OCI-LY7 (cell line): ENCODE measurements around the gene HRH1. TPM values are rescaled to one million over a fixed set of nuclear protein-coding genes. Genes with fewer than 3 reads are reported as not detected.

Source experiments
- BruUV-seq: library from RNA; stranded (reverse); fragments of 400-500 nt; replicated peaks from 2 replicates; lab custom pipeline; 2021; lab: Mats Ljungman, UMichigan
- CTCF ChIA-PET: fragments of 300-600 bp; sonication (Branson Sonifier 250); formaldehyde crosslinking; loops from one replicate; lab custom pipeline; 2022; ENCODE audit warnings: antibody characterized with exemption; ENCODE audit not compliant: unreplicated experiment; lab: Charles Lee
- POLR2A ChIA-PET: fragments of 300-600 bp; sonication (Branson Sonifier 250); formaldehyde crosslinking; loops from one replicate; lab custom pipeline; 2022; ENCODE audit warnings: antibody characterized with exemption; lab: Charles Lee
- DNase-seq: peaks from one replicate; pipeline ENCODE4 v3.0.0-alpha.2; 2015; ENCODE audit warnings: low spot score
- H2AFZ ChIP-seq: fragments of 200-600 bp; sonication (generic), shearing (Covaris generic); 2 replicates; pipeline ENCODE4 v1.6.1; 2014; ENCODE audit warnings: mild to moderate bottlenecking, antibody characterized with exemption, low read length, moderate library complexity
- H3K27ac ChIP-seq: fragments of 200-600 bp; sonication (generic); 2 replicates; pipeline ENCODE4 v1.5.1; 2014; ENCODE audit warnings: mixed run types, low read depth, mild to moderate bottlenecking, moderate library complexity, low read length, inconsistent platforms; ENCODE audit not compliant: poor library complexity, severe bottlenecking
- H3K36me3 ChIP-seq: fragments of 200-600 bp; sonication (generic); 2 replicates; pipeline ENCODE4 v1.6.1; 2014; ENCODE audit warnings: mild to moderate bottlenecking, antibody characterized with exemption, low read length, moderate library complexity, mixed read lengths; ENCODE audit not compliant: insufficient read depth
- H3K4me1 ChIP-seq: fragments of 200-600 bp; sonication (generic); 2 replicates; pipeline ENCODE4 v1.5.1; 2014; ENCODE audit warnings: mild to moderate bottlenecking, low read length; ENCODE audit not compliant: insufficient read depth, poor library complexity, severe bottlenecking
- H3K4me2 ChIP-seq: fragments of 200-600 bp; sonication (generic); 2 replicates; pipeline ENCODE4 v1.6.1; 2014; ENCODE audit warnings: mild to moderate bottlenecking, low read length
- H3K4me3 ChIP-seq: fragments of 200-600 bp; sonication (generic); 2 replicates; pipeline ENCODE4 v1.5.1; 2014; ENCODE audit warnings: mild to moderate bottlenecking, low read depth, low read length; ENCODE audit not compliant: poor library complexity, severe bottlenecking
- H3K79me2 ChIP-seq: fragments of 200-600 bp; sonication (generic); 2 replicates; pipeline ENCODE4 v1.6.1; 2016; ENCODE audit warnings: low read depth, mild to moderate bottlenecking, low read length, moderate library complexity, mixed read lengths; ENCODE audit not compliant: insufficient read depth
- H3K9me2 ChIP-seq: fragments of 200-600 bp; sonication (generic); 2 replicates; pipeline ENCODE4 v1.6.1; 2016; ENCODE audit warnings: mild to moderate bottlenecking, low read length, mixed read lengths; ENCODE audit not compliant: insufficient read depth
- H3K9me3 ChIP-seq: fragments of 200-600 bp; sonication (generic); 2 replicates; pipeline ENCODE4 v1.6.1; 2014; ENCODE audit warnings: mild to moderate bottlenecking, mixed run types, low read length, mixed read lengths
- H4K20me1 ChIP-seq: fragments of 200-600 bp; sonication (generic); 2 replicates; pipeline ENCODE4 v1.6.1; 2014; ENCODE audit warnings: mild to moderate bottlenecking, antibody characterized with exemption, low read length, moderate library complexity, mixed read lengths; ENCODE audit not compliant: insufficient read depth
- CTCF ChIP-seq: fragments of 200-600 bp; sonication (generic); conservative IDR thresholded peaks from 2 replicates; pipeline ENCODE4 v1.5.1; 2014; ENCODE audit warnings: mild to moderate bottlenecking, antibody characterized with exemption, low read length, moderate library complexity, mixed read lengths
- EZH2phosphoT487 ChIP-seq: fragments of 200-600 bp; sonication (generic); IDR thresholded peaks from 2 replicates; pipeline ENCODE4 v1.6.1; 2018; ENCODE audit warnings: low read depth, borderline replicate concordance, mild to moderate bottlenecking, mixed run types, antibody characterized with exemption, low read length, moderate library complexity, mixed read lengths
- intact Hi-C: fragments of 100-400 bp; cut with micrococcal nuclease; formaldehyde crosslinking; loops from one replicate; pipeline ENCODE4 v1.10.0; 2022; ENCODE audit not compliant: unreplicated experiment
- total RNA-seq, 2 experiments: library from RNA; depleted of rRNA in 1 of 2; stranded (reverse); fragments of >200 nt in 1 of 2; shearing (Covaris generic) in 1 of 2; gene quantifications; 2 replicates each; pipeline ENCODE4 v1.2.3, GENCODE V29; 2014 to 2022

The HRH1 gene
- total RNA-seq, 2 experiments from 2014 or later, result not detected

DNA sequence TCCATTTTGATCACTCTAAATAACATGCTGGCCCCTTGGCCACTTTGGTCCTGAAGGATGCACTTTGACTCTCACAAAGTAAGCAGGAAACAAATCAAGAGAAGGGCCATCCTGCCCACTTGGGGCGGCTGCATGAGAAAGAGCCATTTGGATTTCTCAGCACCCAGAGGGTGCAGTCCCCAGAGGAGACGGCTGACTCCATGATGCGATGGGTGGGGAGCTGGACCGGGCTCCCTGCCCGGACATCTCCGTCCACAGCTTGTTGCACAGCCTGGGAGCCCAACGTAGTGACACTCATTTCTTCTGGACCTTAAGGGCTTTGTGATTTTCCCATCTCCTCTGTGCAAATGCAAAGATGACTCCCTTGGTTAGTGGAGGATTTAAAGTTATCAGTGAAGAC is 4.0 kb upstream of the HRH1 start:
- no peak overlapping the region for H3K4me3 ChIP-seq
- ChIA-PET POLR2A (no interaction called here), CTCF (no interaction called here)
- no peaks in the 10 kb centered on the region for H3K9me3 ChIP-seq
- H3K36me3 ChIP-seq, result no peaks in the 10 kb centered on the region
- H3K4me1 ChIP-seq, result no peaks in the 10 kb centered on the region
- intact Hi-C loops, result no loop called here
- no peak overlapping the region for H3K27ac ChIP-seq
- no peak for TF ChIP-seq EZH2phosphoT487
- TF ChIP-seq CTCF, result no peak
- no peak overlapping the region for H2AFZ ChIP-seq
- no peaks in the 10 kb centered on the region for H4K20me1 ChIP-seq
- DNase-seq, result no peak
- BruUV-seq, result no TSS peak
- H3K79me2 ChIP-seq, result no peaks in the 10 kb centered on the region
- H3K4me2 ChIP-seq, result no peak overlapping the region
- H3K9me2 ChIP-seq, result no peaks in the 10 kb centered on the region

GRCh38 chr3:11152301-11152700 is 2.0 kb upstream of the HRH1 start:
- H3K9me2 ChIP-seq, result no peaks in the 10 kb centered on the region
- H3K9me3 ChIP-seq, result no peaks in the 10 kb centered on the region
- no peaks in the 10 kb centered on the region for H3K4me1 ChIP-seq
- no peak overlapping the region for H3K4me2 ChIP-seq
- intact Hi-C loops, result no loop called here
- CTCF ChIA-PET, result no interaction called here
- H4K20me1 ChIP-seq, result no peaks in the 10 kb centered on the region
- H3K4me3 ChIP-seq, result no peak overlapping the region
- no peak for TF ChIP-seq CTCF
- TF ChIP-seq EZH2phosphoT487, result no peak
- no TSS peak for BruUV-seq
- no peaks in the 10 kb centered on the region for H3K36me3 ChIP-seq
- POLR2A ChIA-PET, result no interaction called here
- no peak for DNase-seq
- H2AFZ ChIP-seq, result no peak overlapping the region
- H3K79me2 ChIP-seq, result no peaks in the 10 kb centered on the region
- no peak overlapping the region for H3K27ac ChIP-seq

GRCh38 chr3:11154953-11155325 is 646 bp downstream of the HRH1 start:
- H4K20me1 ChIP-seq, result no peaks in the 10 kb centered on the region
- H3K9me2 ChIP-seq, result no peaks in the 10 kb centered on the region
- no peaks in the 10 kb centered on the region for H3K79me2 ChIP-seq
- TF ChIP-seq CTCF (no peak), EZH2phosphoT487 (no peak)
- no peak overlapping the region for H3K4me2 ChIP-seq
- intact Hi-C loops, result no loop called here
- ChIA-PET CTCF (interaction anchor here (0.5 kb wide), 1 partner anchor 246 kb away, joined by 4 read pairs; no protein-coding TSS in a partner anchor), POLR2A (no interaction called here)
- DNase-seq, result no peak
- H3K4me1 ChIP-seq, result no peaks in the 10 kb centered on the region
- H3K27ac ChIP-seq, result no peak overlapping the region
- no peaks in the 10 kb centered on the region for H3K9me3 ChIP-seq
- no peak overlapping the region for H3K4me3 ChIP-seq
- BruUV-seq, result no TSS peak
- H2AFZ ChIP-seq, result no peak overlapping the region
- H3K36me3 ChIP-seq, result no peaks in the 10 kb centered on the region
